HFFc6 (cell line): ENCODE results near the gene DCAF5. TPM values are rescaled to one million over a fixed set of nuclear protein-coding genes. Genes with fewer than 3 reads are reported as not detected.
"Not testable (repeated sequence)": the region's sequence is repeated elsewhere in the genome, so short reads cannot be mapped to it uniquely, and the experiment has no call there.

Experiments used
- DNase-seq: peaks from one replicate; pipeline ENCODE4 v3.0.0-alpha.2; 2018
- H3K27ac Mint-ChIP-seq: 2 replicates; pipeline ENCODE4 v1.8.0; 2020; ENCODE audit warnings: mild to moderate bottlenecking, mixed read lengths
- H3K27me3 Mint-ChIP-seq: 2 replicates; pipeline ENCODE4 v1.8.0; 2021; ENCODE audit warnings: mild to moderate bottlenecking, moderate library complexity, mixed read lengths; ENCODE audit not compliant: insufficient read depth
- H3K36me3 Mint-ChIP-seq: 2 replicates; pipeline ENCODE4 v1.8.0; 2021; ENCODE audit warnings: low read depth, mixed read lengths
- H3K4me1 Mint-ChIP-seq: 2 replicates; pipeline ENCODE4 v1.8.0; 2020; ENCODE audit warnings: low read depth, mixed read lengths
- H3K4me3 Mint-ChIP-seq: 2 replicates; pipeline ENCODE4 v1.8.0; 2020; ENCODE audit warnings: mild to moderate bottlenecking, moderate library complexity, mixed read lengths
- H3K9me3 Mint-ChIP-seq: 2 replicates; pipeline ENCODE4 v1.8.0; 2020; ENCODE audit warnings: mild to moderate bottlenecking, mixed read lengths
- CTCF ChIP-seq: fragments of 200-600 bp; sonication (generic); IDR thresholded peaks from 2 replicates; pipeline ENCODE4 v1.5.0; 2021; ENCODE audit warnings: antibody characterized with exemption, mild to moderate bottlenecking
- total RNA-seq, 6 experiments: library from RNA; stranded (reverse); fragmentation: NEBNext Ultra II Directional; extraction: Animal tissue kit (Norgen Biotek cat#: 25700); gene quantifications; 2 replicates in 1 of 6; 3 replicates in 5 of 6; pipeline ENCODE4 v1.2.3, GENCODE V29; 2021

DCAF5 gene
- total RNA-seq, 6 experiments from 2014 or later: 23.4 to 34.7 (median 27.0) TPM

GRCh38 chr14:69084023-69084422 lies 68.9 kb downstream of the DCAF5 start:
- H3K27ac Mint-ChIP-seq: no peak overlapping the region
- H3K36me3 Mint-ChIP-seq: peaks cover 31% of the 10 kb centered on the region
- no peaks in the 10 kb centered on the region for H3K9me3 Mint-ChIP-seq
- H3K4me3 Mint-ChIP-seq: no peak overlapping the region
- no peak for TF ChIP-seq CTCF
- H3K4me1 Mint-ChIP-seq: peaks cover 76% of the 10 kb centered on the region
- no peaks in the 10 kb centered on the region for H3K27me3 Mint-ChIP-seq
- no peak for DNase-seq

GRCh38 chr14:69083181-69083580 lies 69.7 kb downstream of the DCAF5 start:
- H3K4me1 Mint-ChIP-seq: peaks cover 76% of the 10 kb centered on the region
- H3K4me3 Mint-ChIP-seq: no peak overlapping the region
- no peaks in the 10 kb centered on the region for H3K9me3 Mint-ChIP-seq
- no peak for TF ChIP-seq CTCF
- H3K27ac Mint-ChIP-seq: no peak overlapping the region
- no peak for DNase-seq
- H3K27me3 Mint-ChIP-seq: no peaks in the 10 kb centered on the region
- H3K36me3 Mint-ChIP-seq: peaks cover 35% of the 10 kb centered on the region

- Mint-ChIP-seq H3K27me3 (no peaks in the 10 kb centered on the region), H3K36me3 (peaks cover 42% of the 10 kb centered on the region), H3K9me3 (no peaks in the 10 kb centered on the region), H3K4me1 (peaks cover 76% of the 10 kb centered on the region), H3K4me3 (no peak overlapping the region), H3K27ac (peak overlapping the region; percentile 15)
- no peak for TF ChIP-seq CTCF
- no peak for DNase-seq
These were observed 71.6 kb downstream of the DCAF5 start for GRCh38 chr14:69081271-69081670.

- Mint-ChIP-seq H3K36me3 (peaks cover 46% of the 10 kb centered on the region), H3K27ac (peak overlapping the region; percentile 93), H3K9me3 (no peaks in the 10 kb centered on the region), H3K27me3 (no peaks in the 10 kb centered on the region), H3K4me3 (peak overlapping the region; percentile 71), H3K4me1 (peaks cover 82% of the 10 kb centered on the region)
- DNase-seq: no peak
- no peak for TF ChIP-seq CTCF
These were observed 73.2 kb downstream of the DCAF5 start for GRCh38 chr14:69079747-69080146.

GRCh38 chr14:69079188-69079742 lies 73.7 kb downstream of the DCAF5 start:
- Mint-ChIP-seq H3K9me3 (no peaks in the 10 kb centered on the region), H3K27ac (peak overlapping the region; percentile 93), H3K36me3 (peaks cover 48% of the 10 kb centered on the region), H3K4me1 (peaks cover 78% of the 10 kb centered on the region), H3K4me3 (peak overlapping the region; percentile 71), H3K27me3 (no peaks in the 10 kb centered on the region)
- no peak for TF ChIP-seq CTCF
- peak; percentile 84 for DNase-seq

- H3K27me3 Mint-ChIP-seq: no peaks in the 10 kb centered on the region
- H3K9me3 Mint-ChIP-seq: no peaks in the 10 kb centered on the region
- H3K36me3 Mint-ChIP-seq: peaks cover 46% of the 10 kb centered on the region
- H3K4me1 Mint-ChIP-seq: peaks cover 67% of the 10 kb centered on the region
- peak overlapping the region; percentile 93 for H3K27ac Mint-ChIP-seq
- DNase-seq: peak; percentile 91
- H3K4me3 Mint-ChIP-seq: peak overlapping the region; percentile 71
- TF ChIP-seq CTCF: no peak
These were observed 75.1 kb downstream of the DCAF5 start for GRCh38 chr14:69077841-69078240.

GRCh38 chr14:69077185-69077584 lies 75.7 kb downstream of the DCAF5 start:
- H3K4me3 Mint-ChIP-seq, H3K9me3 Mint-ChIP-seq, H3K27me3 Mint-ChIP-seq, DNase-seq: not testable (repeated sequence)
- peaks cover 52% of the 10 kb centered on the region for H3K36me3 Mint-ChIP-seq
- peaks cover 74% of the 10 kb centered on the region for H3K4me1 Mint-ChIP-seq
- H3K27ac Mint-ChIP-seq: peak overlapping the region; percentile 93
